ENCODE data around the gene TRAPPC3L. TPM values are rescaled to one million over a fixed set of nuclear protein-coding genes. Genes with fewer than 3 reads are reported as not detected.

The TRAPPC3L gene
- 0.40 TPM for total RNA-seq
- long read RNA-seq, result 0 reads

DNA sequence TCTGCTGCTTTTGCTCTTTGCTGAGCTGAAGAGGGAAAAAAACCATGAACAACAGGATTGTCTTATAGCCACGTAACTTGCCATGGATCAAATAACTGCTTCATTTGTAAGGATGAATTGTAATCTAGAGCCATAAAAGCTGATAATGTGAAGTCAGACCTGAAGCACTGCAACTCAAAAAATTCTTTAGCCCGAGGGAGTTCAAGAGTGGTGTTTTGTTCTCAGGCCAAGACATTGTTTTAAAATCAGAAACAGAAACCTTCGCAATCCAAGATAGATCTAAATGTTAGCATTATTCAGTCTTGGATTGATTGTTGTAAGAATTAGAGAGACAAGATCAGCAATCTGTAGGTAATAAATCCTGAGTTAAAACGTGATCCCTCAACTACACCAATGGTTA lies at the start of gene TRAPPC3L:
TRAPPC3L (minus strand) TSS at position 34 of the 400 bp plus-strand sequence. CDS start 170 bp downstream, outside the sequence.
- intact Hi-C loops (cut with micrococcal nuclease), result no loop called here
- ATAC-seq (no peak), DNase-seq (no peak)

DNA sequence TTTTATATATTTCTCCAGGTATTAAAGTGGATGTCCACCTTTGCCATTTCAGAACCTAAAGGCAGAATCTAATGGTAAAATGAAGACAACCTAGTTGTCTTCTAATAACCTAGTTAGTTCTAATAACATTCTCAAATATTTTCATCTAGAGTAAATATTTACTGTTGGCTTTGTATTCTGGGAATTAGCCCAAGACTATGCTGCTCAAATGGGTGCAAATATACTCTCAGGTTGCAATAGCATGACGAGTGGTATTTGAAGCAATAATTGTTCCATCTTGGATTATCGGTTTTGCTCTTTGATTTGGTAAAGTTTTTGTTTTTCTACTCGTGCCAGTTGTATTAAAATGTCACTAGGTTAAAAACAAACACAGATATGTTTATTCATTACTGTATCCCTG lies 49.8 kb upstream of the TRAPPC3L start:
- ATAC-seq (no peak), DNase-seq (no peak)
- intact Hi-C loops (cut with micrococcal nuclease), result no loop called here

DNA sequence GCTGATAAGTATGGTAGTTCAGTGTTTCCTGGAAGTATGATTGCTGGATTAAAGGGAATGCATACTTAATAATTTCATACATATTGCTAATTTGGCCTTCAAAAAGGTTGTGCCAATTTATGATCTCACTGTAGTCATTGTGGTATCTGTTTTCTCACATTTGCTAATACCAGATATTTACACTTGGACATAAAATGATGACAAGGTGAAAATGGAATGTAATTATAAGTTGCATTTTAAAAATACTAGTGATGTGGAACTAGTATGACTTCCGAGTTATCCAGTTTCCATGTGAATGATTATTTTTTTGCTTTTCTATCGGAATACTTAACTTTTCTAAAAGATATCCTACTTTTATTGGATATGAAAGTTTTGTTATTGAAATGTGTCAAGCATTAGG lies 41.3 kb upstream of the TRAPPC3L start:
- no peak for ATAC-seq
- DNase-seq, result no peak
- intact Hi-C loops (cut with micrococcal nuclease), result no loop called here

DNA sequence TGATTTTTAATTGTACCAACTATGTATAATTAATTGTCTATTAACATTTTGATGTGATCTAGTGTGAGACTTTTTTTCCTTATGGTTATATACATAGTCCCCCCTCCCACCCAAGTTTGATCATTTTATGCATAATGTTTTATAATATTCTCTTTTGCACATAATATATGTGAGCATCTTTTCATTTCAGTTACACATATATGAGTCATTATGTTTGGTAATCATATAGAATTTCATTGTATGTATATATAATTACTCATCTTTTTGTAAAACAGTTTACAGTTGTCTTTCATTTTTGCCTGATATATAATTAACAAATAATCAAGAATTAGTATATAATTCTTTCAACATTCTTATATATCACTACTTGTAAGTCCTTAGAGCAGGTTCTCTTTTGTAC lies 40.8 kb upstream of the TRAPPC3L start:
- intact Hi-C loops (cut with micrococcal nuclease), result no loop called here
- ATAC-seq, result no peak

DNA sequence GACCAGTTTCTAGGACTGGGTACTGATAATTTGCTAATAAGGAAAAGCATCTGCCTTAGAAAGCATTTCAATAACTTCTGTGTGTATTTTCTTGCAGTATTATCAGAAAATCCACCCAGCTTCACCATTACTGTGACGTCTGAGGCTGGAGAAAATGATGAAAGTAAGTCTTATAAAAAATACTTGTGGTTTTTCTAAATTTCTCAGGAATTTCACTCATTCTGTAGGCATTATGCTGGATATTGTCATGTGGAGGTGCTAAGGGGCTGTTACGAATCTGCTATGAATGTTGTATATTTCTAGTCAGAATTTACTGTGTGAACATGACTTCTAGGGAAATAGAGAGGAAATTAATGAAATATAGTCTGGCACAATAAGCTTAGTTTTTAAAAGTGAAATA lies 34.7 kb upstream of the TRAPPC3L start:
- intact Hi-C loops (cut with micrococcal nuclease), result no loop called here
- no peak for DNase-seq

More for the DNA sequence above, 40.8 kb upstream of the TRAPPC3L start:
- no peak for DNase-seq

DNA sequence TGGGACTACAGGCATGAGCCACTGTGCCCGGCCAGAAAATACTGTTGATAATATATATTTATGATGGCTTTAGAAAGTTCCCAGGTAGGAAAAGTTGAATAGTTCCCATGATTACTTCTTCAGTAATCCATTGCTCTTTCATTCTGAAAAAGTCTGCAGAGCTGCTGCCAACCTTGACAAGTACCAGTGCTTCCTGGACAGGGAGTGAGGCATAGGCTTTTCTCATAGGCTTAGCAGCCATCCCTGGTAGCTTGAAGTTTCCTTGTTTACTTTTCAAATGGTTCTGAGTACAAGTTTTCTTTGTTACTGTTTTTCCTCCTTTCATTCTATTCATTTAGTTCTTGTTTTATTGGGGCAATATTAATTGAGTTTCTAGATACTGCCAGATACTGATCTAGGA lies 33.7 kb upstream of the TRAPPC3L start:
- ATAC-seq, result peak; percentile 31

More for the DNA sequence above, 34.7 kb upstream of the TRAPPC3L start:
- ATAC-seq, result no peak

DNA sequence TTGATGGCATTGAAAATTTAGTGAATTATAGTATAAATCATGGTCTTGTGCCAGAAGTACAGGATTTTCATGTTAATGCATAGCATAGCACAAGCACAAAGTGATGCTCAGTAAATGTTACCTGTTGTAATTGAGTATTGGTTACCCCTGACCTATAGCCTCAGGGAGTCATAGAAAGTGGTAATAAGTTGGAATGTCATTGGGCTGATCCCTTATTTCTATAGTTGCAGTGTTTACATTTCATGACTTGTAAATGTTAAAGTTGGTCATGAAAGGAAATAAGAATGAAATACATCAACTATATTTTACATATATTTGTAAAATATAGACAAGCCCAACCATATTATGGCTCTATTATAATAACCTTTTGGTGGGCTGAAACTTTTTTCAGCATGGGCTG lies 32.9 kb upstream of the TRAPPC3L start:
- intact Hi-C loops (cut with micrococcal nuclease), result no loop called here
- DNase-seq, result no peak
- no peak for ATAC-seq

More for the DNA sequence above, 33.7 kb upstream of the TRAPPC3L start:
- intact Hi-C loops (cut with micrococcal nuclease), result no loop called here
- no peak for DNase-seq

DNA sequence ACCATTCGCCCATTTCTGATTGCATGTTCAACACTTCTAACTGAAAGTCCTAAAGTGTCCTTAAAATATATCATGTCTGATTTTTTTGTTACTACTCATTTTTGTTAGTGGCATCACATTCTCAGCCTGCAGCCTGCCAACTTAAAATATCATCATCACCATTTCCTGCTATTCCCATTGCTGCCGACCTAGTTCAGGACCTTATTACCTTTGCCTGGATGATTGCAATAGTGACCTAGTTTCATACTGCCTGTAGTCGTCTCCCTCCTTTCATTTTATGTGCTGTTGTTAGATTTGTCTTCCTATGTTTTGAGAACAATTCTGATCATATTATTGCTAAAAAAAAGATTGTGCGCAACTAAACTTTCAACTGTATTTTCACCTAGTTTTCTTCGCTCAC lies 32.0 kb upstream of the TRAPPC3L start:
- DNase-seq (no peak), ATAC-seq (no peak)
- intact Hi-C loops (cut with micrococcal nuclease), result no loop called here

DNA sequence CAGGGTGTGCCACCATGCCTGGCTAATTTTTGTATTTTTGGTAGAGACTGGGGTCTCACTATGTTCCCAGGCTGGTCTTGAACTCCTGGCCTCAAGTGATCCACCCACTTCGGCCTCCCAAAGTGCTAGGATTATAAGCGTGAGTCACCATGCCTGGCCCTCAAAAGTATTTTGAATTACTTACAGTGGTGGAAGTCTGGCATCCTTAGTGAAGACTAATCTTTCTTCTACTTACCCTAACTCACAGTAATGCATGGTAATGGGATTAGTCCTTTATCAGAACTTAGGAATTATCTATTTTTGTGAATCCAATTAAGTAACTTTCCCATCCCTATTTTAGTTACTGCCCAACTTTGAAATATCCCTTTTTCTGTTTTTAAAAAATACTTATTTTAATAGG lies 29.7 kb upstream of the TRAPPC3L start:
- intact Hi-C loops (cut with micrococcal nuclease), result no loop called here
- ATAC-seq, result no peak

DNA sequence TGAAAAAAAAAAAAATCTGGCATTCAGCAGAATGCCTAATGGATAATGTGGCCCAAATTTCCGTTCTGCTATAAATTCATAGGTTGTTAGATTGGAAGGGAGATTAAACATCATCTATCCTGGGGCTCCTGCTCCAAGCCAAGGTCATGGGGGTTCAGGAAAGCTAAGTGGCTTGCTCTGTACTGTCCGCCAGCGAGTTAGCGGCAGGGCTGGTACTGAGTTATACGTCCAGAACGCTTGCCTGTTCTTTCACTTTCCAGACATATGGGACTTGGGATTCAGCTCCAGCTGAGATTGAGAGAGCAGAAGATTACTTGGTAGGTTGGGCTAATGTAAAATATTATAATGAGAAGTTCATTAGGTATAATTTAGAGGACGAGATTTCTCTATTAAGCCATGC lies 26.7 kb upstream of the TRAPPC3L start:
- peak; percentile 37 for DNase-seq
- intact Hi-C loops (cut with micrococcal nuclease), result no loop called here
- ATAC-seq, result peak; percentile 42

More for the DNA sequence above, 29.7 kb upstream of the TRAPPC3L start:
- no peak for DNase-seq

DNA sequence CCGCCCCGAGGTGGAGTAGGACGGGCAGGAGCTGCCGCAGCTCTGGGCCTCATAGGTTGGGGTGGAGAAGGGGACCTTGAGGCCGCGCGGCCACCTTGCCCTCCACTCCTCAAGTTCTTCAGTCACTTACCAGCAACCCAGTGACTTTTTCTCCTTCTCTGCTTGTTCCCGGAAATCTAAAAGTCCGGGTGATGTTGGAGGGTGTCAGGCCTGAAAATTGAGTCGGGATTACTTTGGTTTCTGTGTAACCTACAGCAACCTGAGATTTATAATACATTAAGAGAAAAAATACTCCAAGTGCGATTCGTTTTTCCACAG lies 26.2 kb upstream of the TRAPPC3L start:
- intact Hi-C loops (cut with micrococcal nuclease), result no loop called here
- no peak for ATAC-seq
- DNase-seq, result no peak

DNA sequence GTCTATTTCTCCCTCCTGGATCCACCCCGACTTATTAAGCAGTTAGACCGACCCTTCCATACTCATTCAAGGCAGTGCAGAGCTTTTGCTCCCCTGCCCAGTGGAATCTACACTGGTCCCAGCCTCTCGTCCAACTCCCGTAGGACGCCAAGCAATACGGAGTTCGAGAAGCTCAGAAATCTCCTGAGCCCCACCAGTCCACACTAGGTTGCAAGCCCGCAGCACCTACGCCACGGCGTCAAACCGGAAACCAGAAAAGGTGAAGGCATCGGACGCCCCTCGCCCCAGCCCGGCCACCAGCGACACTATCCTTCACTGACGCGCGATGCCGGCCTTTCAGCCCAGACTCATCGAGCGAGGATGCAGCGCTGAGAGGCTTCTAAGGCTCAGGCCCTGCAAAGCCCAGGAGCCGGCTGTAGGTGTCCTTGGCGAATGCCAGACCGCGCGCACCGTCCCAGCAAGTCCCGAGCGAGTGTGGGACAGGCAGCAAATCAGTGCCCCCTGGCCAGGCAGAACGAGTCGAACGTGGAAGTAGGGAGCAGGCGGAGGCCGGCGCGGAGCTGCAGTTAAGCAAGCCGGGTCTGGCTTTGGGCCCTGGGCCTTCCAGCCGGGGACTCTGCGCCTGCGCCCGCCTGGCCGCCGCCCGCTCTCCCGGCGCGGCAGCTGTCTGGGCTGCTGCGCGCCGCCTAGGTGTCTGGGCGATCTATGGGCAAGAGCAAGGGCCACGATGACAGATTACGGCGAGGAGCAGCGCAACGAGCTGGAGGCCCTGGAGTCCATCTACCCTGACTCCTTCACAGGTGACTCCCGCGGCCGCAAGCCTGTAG lies 25.6 kb upstream of the TRAPPC3L start, which contains the start of gene RWDD1:
RWDD1 (plus strand) TSS at position 649 of the 827 bp plus-strand sequence; CDS start at position 728, 79 bp downstream.
- intact Hi-C loops (cut with micrococcal nuclease), result no loop called here
- ATAC-seq (peak; percentile 98), DNase-seq (peak; percentile 100)

DNA sequence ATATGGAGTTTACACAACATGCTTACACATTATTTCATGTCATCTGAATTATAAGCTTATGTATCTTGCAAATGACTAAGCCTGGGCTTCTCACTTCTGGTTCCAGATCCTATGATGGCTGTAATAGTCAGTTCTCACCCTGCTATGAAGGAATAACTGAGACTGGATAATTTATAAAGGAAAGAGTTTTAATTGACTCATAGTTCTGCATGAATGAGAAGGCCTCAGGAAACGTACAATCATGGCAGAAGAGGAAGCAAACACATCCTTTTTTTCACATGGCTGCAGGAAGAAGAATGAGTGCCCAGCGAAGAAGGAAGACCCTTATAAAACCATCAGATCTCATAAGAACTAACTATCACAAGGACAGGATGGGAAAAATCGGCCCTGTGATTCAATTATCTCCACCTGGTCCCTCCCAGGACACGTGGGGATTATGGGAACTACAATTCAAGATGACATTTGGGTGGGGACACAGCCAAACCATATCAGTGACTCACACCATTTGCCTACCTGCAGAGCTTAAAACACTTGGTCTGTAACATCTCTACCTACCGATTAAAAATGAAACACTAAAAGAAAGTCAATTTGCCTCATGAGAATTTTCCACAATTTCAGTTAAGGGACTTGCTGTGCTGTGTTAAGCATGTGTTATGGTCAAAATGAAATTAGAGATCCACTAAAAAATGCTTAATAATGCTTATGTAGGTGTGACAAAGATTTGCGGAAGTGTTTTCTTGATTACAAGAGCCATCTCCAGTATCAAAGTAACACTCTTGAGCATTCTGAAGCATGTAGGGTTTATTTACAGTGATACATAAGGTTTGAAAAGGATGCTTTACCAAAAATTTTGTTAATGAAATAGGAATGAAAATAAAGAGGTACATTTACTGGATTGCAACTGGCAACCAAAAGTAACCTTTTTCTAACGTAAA lies 23.6 kb upstream of the TRAPPC3L start:
- ATAC-seq, result no peak
- no peak for DNase-seq
- intact Hi-C loops (cut with micrococcal nuclease), result no loop called here

DNA sequence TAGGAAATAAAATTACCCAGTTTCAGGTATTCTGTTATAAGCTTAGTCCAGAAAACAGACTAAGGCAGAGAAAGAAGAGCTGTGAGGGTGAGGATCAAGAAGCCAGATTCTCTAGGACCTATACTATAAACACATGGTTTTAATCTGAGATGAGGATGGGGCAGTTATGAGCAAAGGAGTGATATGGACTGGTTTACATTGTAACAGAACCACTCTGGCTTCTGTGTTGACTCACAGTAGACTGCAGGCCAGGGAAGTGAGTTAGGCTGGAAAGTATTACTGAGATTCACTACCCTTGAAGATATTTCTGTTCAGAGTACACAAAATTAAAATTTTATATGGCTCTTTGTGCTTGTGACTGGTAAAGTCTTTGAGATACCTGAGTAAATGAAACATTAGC lies 22.6 kb upstream of the TRAPPC3L start:
- ATAC-seq, result no peak
- no peak for DNase-seq
- intact Hi-C loops (cut with micrococcal nuclease), result no loop called here

DNA sequence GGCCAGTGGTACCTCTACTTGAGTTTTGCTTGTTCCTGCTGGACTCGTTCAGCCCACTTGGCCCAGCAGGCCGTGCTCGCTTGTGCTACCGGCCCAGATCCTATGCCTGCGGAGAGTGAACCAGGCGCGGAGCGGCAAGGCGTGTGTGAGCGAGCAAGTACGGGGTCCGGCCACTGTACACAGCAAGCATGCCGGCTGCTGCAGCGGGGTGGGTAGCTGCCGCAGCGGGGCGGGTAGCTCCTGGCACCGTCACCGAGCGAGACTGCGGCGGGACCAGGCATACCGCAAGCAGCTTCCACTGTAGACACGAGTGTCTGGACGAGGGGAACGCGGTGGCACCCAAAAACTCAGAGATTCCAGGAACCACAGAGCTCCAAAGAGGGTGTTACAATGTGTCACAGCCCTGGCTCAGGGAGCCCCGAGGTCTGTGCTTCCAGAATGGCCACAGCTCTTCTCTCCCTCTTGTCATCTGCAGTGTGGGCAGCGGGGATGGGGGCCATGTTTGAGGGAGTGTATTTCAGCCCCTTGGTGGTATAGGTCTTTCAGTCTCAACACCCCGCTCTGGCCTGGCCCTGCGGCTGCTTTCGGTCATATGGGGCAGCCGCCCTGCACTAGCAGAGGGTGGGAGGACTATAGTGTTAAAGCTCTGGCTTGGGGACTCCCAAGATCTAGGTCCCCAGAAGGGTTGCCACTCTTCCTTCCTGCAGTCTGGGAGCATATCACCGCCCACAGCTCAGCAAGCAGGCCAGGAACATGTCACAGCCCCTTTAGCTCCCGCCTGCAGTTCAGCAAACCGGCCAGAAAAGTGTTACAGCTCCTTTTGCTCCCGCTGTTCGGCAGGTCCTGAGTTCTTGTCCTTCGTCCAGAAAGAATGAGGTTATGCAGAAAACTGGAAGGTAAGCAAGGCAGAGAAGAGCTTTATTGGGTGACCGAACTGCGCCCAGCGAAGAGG lies 19.7 kb upstream of the TRAPPC3L start:
- DNase-seq, result peak; percentile 63

DNA sequence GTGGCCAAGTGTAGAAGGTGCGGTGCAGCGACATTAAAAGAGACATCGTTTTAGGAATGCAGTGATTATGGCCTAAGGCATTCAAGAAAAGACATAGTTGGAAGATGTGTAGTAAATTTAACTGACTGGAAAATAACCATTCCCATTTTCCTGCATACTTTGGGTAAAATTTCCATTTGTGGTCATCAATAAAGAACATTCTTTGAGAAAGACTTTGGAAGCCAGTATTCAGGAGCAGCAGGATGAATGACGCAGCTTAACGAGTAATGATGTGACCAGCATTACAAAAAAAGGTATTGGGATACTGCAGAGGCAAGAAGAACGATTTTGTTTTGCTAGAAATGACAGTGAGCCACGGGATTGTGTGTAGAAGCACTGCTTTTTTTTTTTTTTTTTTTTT lies 18.8 kb upstream of the TRAPPC3L start:
- DNase-seq (no peak), ATAC-seq (no peak)
- intact Hi-C loops (cut with micrococcal nuclease), result no loop called here

More for the DNA sequence above, 19.7 kb upstream of the TRAPPC3L start:
- intact Hi-C loops (cut with micrococcal nuclease), result no loop called here
- ATAC-seq, result peak; percentile 76

DNA sequence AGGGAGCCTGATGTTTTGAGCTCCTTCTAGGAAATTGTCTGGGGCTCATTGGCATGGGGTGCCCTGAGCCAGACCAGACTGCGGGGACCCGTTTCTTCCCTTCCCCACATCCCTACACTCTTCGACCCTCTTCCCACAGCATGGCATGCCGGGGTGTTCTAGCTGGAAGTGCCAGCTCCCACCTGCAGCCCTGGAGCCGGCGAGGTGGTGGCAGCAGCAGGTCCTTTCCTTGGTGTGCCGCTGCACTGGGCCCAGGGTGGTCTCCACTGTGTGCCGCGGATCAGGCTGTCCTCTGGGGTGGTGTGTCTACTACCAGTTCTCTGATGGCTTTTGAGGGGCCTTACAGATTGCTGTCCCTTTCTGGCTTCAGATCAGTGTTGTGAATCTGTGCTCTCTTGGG lies 18.3 kb upstream of the TRAPPC3L start:
- no peak for DNase-seq
- intact Hi-C loops (cut with micrococcal nuclease), result no loop called here
- no peak for ATAC-seq

DNA sequence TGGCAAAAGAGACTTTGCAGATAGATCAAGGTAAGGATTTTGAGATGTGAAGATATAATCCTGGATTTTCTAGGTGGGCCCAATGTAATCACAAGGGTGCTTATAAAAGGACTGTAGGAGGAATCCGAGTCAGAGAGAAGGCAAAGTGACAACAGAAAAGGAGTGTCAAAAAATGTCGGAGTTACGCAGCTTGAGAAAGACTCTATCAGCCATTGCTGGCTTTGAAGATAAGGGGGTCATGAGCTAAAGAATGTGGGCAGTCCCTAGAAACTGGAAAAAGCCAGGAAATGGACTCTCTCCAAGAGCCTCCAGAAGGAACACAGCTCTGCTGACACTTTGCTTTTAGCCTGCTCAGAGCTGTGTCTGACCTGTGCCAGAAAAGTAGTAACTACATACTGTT lies 17.1 kb upstream of the TRAPPC3L start:
- ATAC-seq (no peak), DNase-seq (no peak)
- intact Hi-C loops (cut with micrococcal nuclease), result no loop called here

DNA sequence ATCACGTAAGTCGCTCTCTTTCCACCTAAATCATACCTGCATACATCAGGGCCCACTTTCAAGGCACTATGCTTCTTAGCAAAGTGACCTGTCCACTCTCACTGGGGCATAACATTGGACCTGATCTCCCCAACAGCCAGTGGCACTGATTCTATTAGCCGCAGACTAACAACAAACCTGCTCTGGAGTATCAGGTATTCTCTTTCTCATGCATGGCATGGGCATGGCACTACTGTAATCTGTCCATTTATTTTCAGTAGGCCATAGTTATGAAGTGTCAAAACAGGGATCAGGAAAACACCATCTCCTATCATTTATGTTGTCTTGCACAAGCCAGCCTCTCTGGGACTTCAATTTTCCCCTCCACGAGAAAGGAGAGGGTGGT lies 16.5 kb upstream of the TRAPPC3L start:
- intact Hi-C loops (cut with micrococcal nuclease), result no loop called here
- ATAC-seq, result no peak

More for the DNA sequence above, 16.5 kb upstream of the TRAPPC3L start:
- DNase-seq, result no peak
